CD4-positive, alpha-beta T cell (primary cell): ENCODE data around the gene PNLDC1. TPM values are rescaled to one million over a fixed set of nuclear protein-coding genes. Genes with fewer than 3 reads are reported as not detected.
A peak's percentile ranks its signal among the peaks of the same experiment; 100 is the strongest.
"Not testable (repeated sequence)": the region's sequence is repeated elsewhere in the genome, so short reads cannot be mapped to it uniquely, and the experiment has no call there.

Experiments used
- ATAC-seq: fragments of 200-7000 bp; cut with Tn5 transposase; one replicate; pipeline ENCODE4 v1.10.0; 2022; ENCODE audit warnings: mild to moderate bottlenecking; ENCODE audit not compliant: poor library complexity
- CTCF ChIA-PET: fragments of 350-600 bp; sonication (Branson Sonifier 250); formaldehyde crosslinking; loops from one replicate; lab custom pipeline; 2021; ENCODE audit warnings: antibody characterized with exemption, inconsistent platforms; lab: Charles Lee
- POLR2A ChIA-PET: fragments of 350-600 bp; sonication (Branson Sonifier 250); formaldehyde crosslinking; loops from one replicate; lab custom pipeline; 2021; ENCODE audit warnings: antibody characterized with exemption, inconsistent platforms; lab: Charles Lee
- DNase-seq, 14 experiments: peaks; one replicate each; pipeline ENCODE4 v3.0.0-alpha.2; 2013 to 2020; ENCODE audit warnings: mixed read lengths in 2 of 14
- H3K27ac ChIP-seq, 2 donors: one replicate each; pipeline versions ENCODE4 v1.5.1 to v1.7.0; 2013; ENCODE audit warnings: low read length in 2 of 2, low read depth in 1 of 2, mild to moderate bottlenecking in 1 of 2
- H3K27me3 ChIP-seq, 2 experiments: 1 replicate in 1 of 2; 2 replicates in 1 of 2; pipeline versions ENCODE4 v1.6.1 to v1.7.0; 2013; ENCODE audit warnings: low read length in 2 of 2, control low read depth in 1 of 2, mild to moderate bottlenecking in 1 of 2, moderate library complexity in 1 of 2; ENCODE audit not compliant: insufficient read depth in 2 of 2, control insufficient read depth in 1 of 2
- H3K36me3 ChIP-seq: one replicate; pipeline ENCODE4 v1.6.1; 2013; ENCODE audit warnings: low read length, control low read depth; ENCODE audit not compliant: insufficient read depth
- H3K4me1 ChIP-seq: one replicate; pipeline ENCODE4 v1.6.1; 2013; ENCODE audit warnings: low read length, control low read depth; ENCODE audit not compliant: insufficient read depth
- H3K4me3 ChIP-seq: one replicate; pipeline ENCODE4 v1.5.1; 2013; ENCODE audit warnings: mild to moderate bottlenecking, low read length, moderate library complexity
- H3K9me3 ChIP-seq, 2 experiments: 1 replicate in 1 of 2; 2 replicates in 1 of 2; pipeline versions ENCODE4 v1.6.1 to v1.7.0; 2013; ENCODE audit warnings: low read length in 2 of 2, mild to moderate bottlenecking in 2 of 2, control low read depth in 1 of 2, moderate library complexity in 1 of 2; ENCODE audit not compliant: control insufficient read depth in 1 of 2, insufficient read depth in 1 of 2
- H3K27ac Mint-ChIP-seq: one replicate; pipeline ENCODE4 v1.8.0; 2020; ENCODE audit warnings: mixed read lengths
- H3K27me3 Mint-ChIP-seq: one replicate; pipeline ENCODE4 v1.8.0; 2021; ENCODE audit warnings: mixed read lengths
- H3K36me3 Mint-ChIP-seq: one replicate; pipeline ENCODE4 v1.8.0; 2021; ENCODE audit warnings: low read depth, mixed read lengths
- H3K4me1 Mint-ChIP-seq: one replicate; pipeline ENCODE4 v1.8.0; 2021; ENCODE audit warnings: low read depth, mixed read lengths
- H3K4me3 Mint-ChIP-seq: one replicate; pipeline ENCODE4 v1.8.0; 2020; ENCODE audit warnings: mild to moderate bottlenecking, mixed read lengths
- H3K9me3 Mint-ChIP-seq: one replicate; pipeline ENCODE4 v1.8.0; 2020; ENCODE audit warnings: mixed read lengths
- CTCF ChIP-seq: fragments of 200-600 bp; IDR thresholded peaks from one replicate; pipeline ENCODE4 v1.8.0; 2022; ENCODE audit warnings: antibody characterized with exemption, mild to moderate bottlenecking
- intact Hi-C, 2 experiments: fragments of 100-400 bp; cut with DNase I in 1 of 2; cut with micrococcal nuclease in 1 of 2; formaldehyde crosslinking; loops; one replicate each; pipeline versions ENCODE4 v1.15.1 to v1.9.0; 2023 to 2025; cut with DNase I, micrococcal nuclease
- total RNA-seq, 174 experiments: library from RNA in 2 of 174; stranded (reverse) in 2 of 174; gene quantifications; one replicate each; pipeline ENCODE4 v1.2.3 and lab custom pipeline; 2021 to 2026

The PNLDC1 gene
- total RNA-seq, 2 experiments from 2014 or later = 0.14 TPM; not detected in 1

GRCh38 chr6:159863341-159863740 is 63.3 kb downstream of the PNLDC1 start:
- ATAC-seq = peak; percentile 39
- H3K4me3 ChIP-seq, CTCF ChIA-PET, H3K27ac ChIP-seq, H3K9me3 Mint-ChIP-seq, H3K36me3 Mint-ChIP-seq, H3K9me3 ChIP-seq, H3K27me3 Mint-ChIP-seq, H3K27me3 ChIP-seq, H3K36me3 ChIP-seq: not testable (repeated sequence)
- POLR2A ChIA-PET = interaction anchor here (0.8 kb wide), 1 partner anchor 146 kb away, joined by 4 read pairs; no protein-coding TSS in a partner anchor
- TF ChIP-seq CTCF = peak; percentile 40
- peaks cover 11% of the 10 kb centered on the region for H3K4me1 ChIP-seq
- Mint-ChIP-seq H3K27ac (peak overlapping the region; percentile 25), H3K4me3 (peak overlapping the region; percentile 52), H3K4me1 (peaks cover 21% of the 10 kb centered on the region)
- intact Hi-C loops = loop anchor here (2.0 to 10.0 kb wide), 5 partner anchors 77 to 599 kb away; no protein-coding TSS in a partner anchor
- peak in 4 of 14 experiments; percentile 45 to 67 (median 60) for DNase-seq

- ATAC-seq (no peak), DNase-seq (no peak)
- intact Hi-C loops = loop anchor here (10.0 kb wide), 1 partner anchor 239 kb away; no protein-coding TSS in a partner anchor
- Histone ChIP-seq H3K27ac (no peak overlapping the region), H3K36me3 (no peaks in the 10 kb centered on the region), H3K4me3 (no peak overlapping the region), H3K27me3 (no peaks in the 10 kb centered on the region), H3K4me1 (peaks cover 11% of the 10 kb centered on the region), H3K9me3 (peaks cover 0 to 6% of the 10 kb centered on the region in 2 experiments)
- Mint-ChIP-seq H3K36me3 (no peaks in the 10 kb centered on the region), H3K27ac (no peak overlapping the region), H3K27me3 (no peaks in the 10 kb centered on the region), H3K4me1 (peaks cover 21% of the 10 kb centered on the region), H3K4me3 (no peak overlapping the region), H3K9me3 (no peaks in the 10 kb centered on the region)
- CTCF ChIA-PET = no interaction called here
- no peak for TF ChIP-seq CTCF
- POLR2A ChIA-PET = no interaction called here
Observed at GRCh38 chr6:159865226-159865920, 65.3 kb downstream of the PNLDC1 start.

GRCh38 chr6:159866286-159867247 is 66.5 kb downstream of the PNLDC1 start:
- H3K9me3 ChIP-seq = peaks cover 0 to 6% of the 10 kb centered on the region in 2 experiments
- no peak overlapping the region for H3K27ac ChIP-seq
- no peak for TF ChIP-seq CTCF
- DNase-seq (no peak), ATAC-seq (no peak)
- Mint-ChIP-seq H3K4me3 (no peak overlapping the region), H3K9me3 (no peaks in the 10 kb centered on the region), H3K27me3 (no peaks in the 10 kb centered on the region), H3K4me1 (peaks cover 19% of the 10 kb centered on the region), H3K36me3 (no peaks in the 10 kb centered on the region), H3K27ac (no peak overlapping the region)
- H3K4me3 ChIP-seq = no peak overlapping the region
- intact Hi-C loops = loop anchor here (10.0 kb wide), 1 partner anchor 238 kb away; no protein-coding TSS in a partner anchor
- H3K36me3 ChIP-seq = no peaks in the 10 kb centered on the region
- CTCF ChIA-PET = no interaction called here
- H3K4me1 ChIP-seq = peaks cover 9% of the 10 kb centered on the region
- H3K27me3 ChIP-seq = no peaks in the 10 kb centered on the region
- POLR2A ChIA-PET = no interaction called here

Other genes starting within 250 kb of the PNLDC1 start
- 100 to 1,000 TPM; 182 to 195 TPM for gene SOD2, start 107.0 kb upstream of the PNLDC1 start, total RNA-seq
- gene WTAP, start 72.8 kb upstream of the PNLDC1 start, total RNA-seq = 100 to 1,000 TPM; 211 to 227 TPM
- 10 to 100 TPM; 21.4 to 25.8 TPM for gene ACAT2, start 38.2 kb upstream of the PNLDC1 start, total RNA-seq
- 100 to 1,000 TPM; 212 to 216 TPM for gene TCP1, start 10.7 kb upstream of the PNLDC1 start, total RNA-seq
- gene MRPL18, start 9.8 kb upstream of the PNLDC1 start, total RNA-seq = 10 to 100 TPM in 1 of 2 experiments, 1 to 10 TPM in 1; 9.8 to 10.2 TPM
- not detected for gene MAS1, start 90.7 kb downstream of the PNLDC1 start, total RNA-seq
- 10 to 100 TPM; 43.8 to 46.7 TPM for gene IGF2R, start 168.8 kb downstream of the PNLDC1 start, total RNA-seq